ENCODE data around the gene CLDN12.

The CLDN12 gene

GRCh38 chr7:90403174-90404113 lies at the start of gene CLDN12:
Gene CLDN12 (plus strand): TSS chr7:90403461. CDS start chr7:90412677, 9,216 bp downstream.
- DNase-seq = peak; percentile 88

- DNase-seq = no peak
Measured at GRCh38 chr7:90383422-90383821, 19.8 kb upstream of the CLDN12 start.

GRCh38 chr7:90383861-90384260 lies 19.4 kb upstream of the CLDN12 start:
- DNase-seq = no peak

GRCh38 chr7:90384433-90384832 lies 18.8 kb upstream of the CLDN12 start:
- no peak for DNase-seq

GRCh38 chr7:90387470-90388240 lies 15.6 kb upstream of the CLDN12 start:
- no peak for DNase-seq

GRCh38 chr7:90390926-90391325 lies 12.3 kb upstream of the CLDN12 start:
- DNase-seq = no peak

- no peak for DNase-seq
Measured at GRCh38 chr7:90391488-90391887, 11.8 kb upstream of the CLDN12 start.

GRCh38 chr7:90396420-90396819 lies 6.8 kb upstream of the CLDN12 start:
- no peak for DNase-seq

GRCh38 chr7:90401989-90402388 lies 1.3 kb upstream of the CLDN12 start:
- no peak for DNase-seq

GRCh38 chr7:90402785-90403173 lies 482 bp upstream of the CLDN12 start:
- DNase-seq = no peak

- DNase-seq = no peak
Measured at GRCh38 chr7:90404777-90405176, 1.5 kb downstream of the CLDN12 start.

- no peak for DNase-seq
Measured at GRCh38 chr7:90407484-90407821, 4.2 kb downstream of the CLDN12 start.

- no peak for DNase-seq
Measured at GRCh38 chr7:90408142-90408541, 4.9 kb downstream of the CLDN12 start.

- no peak for DNase-seq
Measured at GRCh38 chr7:90409667-90410066, 6.4 kb downstream of the CLDN12 start.

GRCh38 chr7:90411510-90411909 lies 8.2 kb downstream of the CLDN12 start:
- no peak for DNase-seq

GRCh38 chr7:90412458-90413184 lies 9.4 kb downstream of the CLDN12 start:
- DNase-seq = no peak

GRCh38 chr7:90413185-90413528 lies 9.9 kb downstream of the CLDN12 start:
- DNase-seq = no peak

GRCh38 chr7:90421651-90422050 lies 18.4 kb downstream of the CLDN12 start:
- no peak for DNase-seq

GRCh38 chr7:90424720-90425119 lies 21.5 kb downstream of the CLDN12 start:
- no peak for DNase-seq

- no peak for DNase-seq
Measured at GRCh38 chr7:90425376-90425775, 22.1 kb downstream of the CLDN12 start.

GRCh38 chr7:90430614-90431460 lies 27.6 kb downstream of the CLDN12 start:
- DNase-seq = no peak

- DNase-seq = no peak
Measured at GRCh38 chr7:90432752-90433151, 29.5 kb downstream of the CLDN12 start.

GRCh38 chr7:90433221-90433620 lies 30.0 kb downstream of the CLDN12 start:
- DNase-seq = no peak

Measured in GF-D8 (cell line).